Activated CD4-positive, alpha-beta T cell treated with anti-CD3 and anti-CD28 coated beads, Interleukin-2, Interleukin-6, amounts not matched to agents 100 ng/mL and 50 ng/mL, durations not matched to agents 16 hours and 8 hours (primary cell): ENCODE measurements around the gene RHOF.
"Not testable (repeated sequence)": the region's sequence is repeated elsewhere in the genome, so short reads cannot be mapped to it uniquely, and the experiment has no call there.

Experiments
- DNase-seq: peaks from one replicate; pipeline ENCODE4 v3.0.0-alpha.2; 2020

The RHOF gene

GRCh38 chr12:121791671-121792551 is 1.6 kb downstream of the RHOF start:
- DNase-seq, result peak; percentile 57

- DNase-seq, result not testable (repeated sequence)
Measured at GRCh38 chr12:121790785-121791184, 2.7 kb downstream of the RHOF start.

- peak; percentile 97 for DNase-seq
Measured at GRCh38 chr12:121789800-121790728, 3.4 kb downstream of the RHOF start.

- DNase-seq, result peak; percentile 65
Measured at GRCh38 chr12:121789233-121789781, 4.2 kb downstream of the RHOF start.

GRCh38 chr12:121788176-121788818 is 5.2 kb downstream of the RHOF start:
- DNase-seq, result no peak

GRCh38 chr12:121787063-121788025 is 6.1 kb downstream of the RHOF start:
- DNase-seq, result peak; percentile 68

GRCh38 chr12:121786440-121786825 is 7.1 kb downstream of the RHOF start:
- no peak for DNase-seq

GRCh38 chr12:121784460-121784859 is 9.0 kb downstream of the RHOF start:
- no peak for DNase-seq

- no peak for DNase-seq
Measured at GRCh38 chr12:121783766-121784165, 9.7 kb downstream of the RHOF start.

- peak; percentile 76 for DNase-seq
Measured at GRCh38 chr12:121781998-121782979, 11.2 kb downstream of the RHOF start.

GRCh38 chr12:121781484-121781997 is 11.9 kb downstream of the RHOF start:
- DNase-seq, result no peak

- DNase-seq, result no peak
Measured at GRCh38 chr12:121780429-121780828, 13.1 kb downstream of the RHOF start.

- DNase-seq, result no peak
Measured at GRCh38 chr12:121779422-121779895, 14.0 kb downstream of the RHOF start.

- no peak for DNase-seq
Measured at GRCh38 chr12:121778567-121779421, 14.7 kb downstream of the RHOF start.

- DNase-seq, result peak; percentile 92
Measured at GRCh38 chr12:121776190-121777098, 17.0 kb downstream of the RHOF start.

GRCh38 chr12:121775501-121775900 is 18.0 kb downstream of the RHOF start:
- DNase-seq, result no peak

- no peak for DNase-seq
Measured at GRCh38 chr12:121774968-121775474, 18.5 kb downstream of the RHOF start.
